Sigmoid colon (tissue), 4 donors: ENCODE data around the gene CEP104.

Experiments
- CTCF ChIP-seq, 4 experiments: fragments of 450-650 bp in 3 of 4; fragments of 200-600 bp in 1 of 4; IDR thresholded peaks; one replicate each; pipeline ENCODE4 v1.5.1; 2016 to 2019; ENCODE audit warnings: antibody characterized with exemption in 4 of 4, mild to moderate bottlenecking in 3 of 4, moderate library complexity in 2 of 4
- EP300 ChIP-seq, 4 donors: sonication (generic); formaldehyde crosslinking; IDR thresholded peaks; one replicate each; pipeline ENCODE4 v1.6.1; 2017; ENCODE audit warnings: antibody characterized with exemption in 4 of 4
- POLR2A ChIP-seq, 2 donors: fragments of 450-650 bp; IDR thresholded peaks; one replicate each; pipeline ENCODE4 v1.6.1; 2016; ENCODE audit warnings: antibody characterized with exemption in 2 of 2, mild to moderate bottlenecking in 2 of 2, moderate library complexity in 2 of 2
- POLR2AphosphoS5 ChIP-seq, 4 donors: sonication (generic); formaldehyde crosslinking; IDR thresholded peaks; one replicate each; pipeline ENCODE4 v1.6.1; 2017; ENCODE audit warnings: antibody characterized with exemption in 4 of 4

DNA sequence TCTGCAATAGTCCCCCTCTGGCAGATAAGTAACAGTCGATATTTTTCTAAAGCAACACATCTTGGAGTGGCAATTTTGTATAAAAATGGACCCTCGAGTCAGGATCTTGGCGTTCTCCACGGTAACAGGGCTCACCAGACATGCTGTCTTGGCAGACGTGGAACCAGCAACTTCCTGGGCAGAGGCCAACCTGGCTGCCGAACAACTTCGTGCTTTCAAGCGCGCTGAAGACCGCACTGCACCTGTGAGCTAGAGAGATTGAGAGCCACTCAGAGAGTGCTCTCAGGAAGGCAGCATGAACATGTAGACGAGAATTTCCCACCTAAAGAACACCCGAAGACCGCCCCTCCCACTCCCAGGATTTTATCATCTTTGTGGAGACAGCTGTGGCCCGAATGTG lies 35.7 kb upstream of the CEP104 start:
- TF ChIP-seq CTCF (IDR thresholded peaks at IDR 0.05) = no peak
- TF ChIP-seq POLR2A (IDR thresholded peaks at IDR 0.05) = no peak
- no peak for TF ChIP-seq POLR2AphosphoS5 (IDR thresholded peaks at IDR 0.05)
- TF ChIP-seq EP300 (IDR thresholded peaks at IDR 0.05) = no peak
